SK-N-SH (cell line): ENCODE results near the gene CTBP1. TPM values are rescaled to one million over a fixed set of nuclear protein-coding genes. Genes with fewer than 3 reads are reported as not detected.
A peak's percentile ranks its signal among the peaks of the same experiment; 100 is the strongest.

ENCODE experiments used
- CTCF ChIA-PET: fragments of 300-600, 350-600 bp; formaldehyde crosslinking; extraction: SDS; loops from one replicate; lab custom pipeline; 2021; lab: Yijun Ruan, JAX
- POLR2A ChIA-PET: fragments of 350-600 bp; sonication (Branson Sonifier 250); formaldehyde crosslinking; extraction: SDS; loops from one replicate; lab custom pipeline; 2020; ENCODE audit warnings: antibody characterized with exemption, inconsistent platforms; lab: Yijun Ruan, JAX
- DNase-seq: peaks from one replicate; pipeline ENCODE4 v3.0.0; 2012
- H2AFZ ChIP-seq: fragments of 200-600 bp; sonication (generic); 2 replicates; pipeline ENCODE4 v1.8.1; 2016; ENCODE audit warnings: antibody characterized with exemption, mild to moderate bottlenecking, low read depth
- H3F3A ChIP-seq: fragments of 200-600 bp; sonication (generic); replicated peaks from 2 replicates; pipeline ENCODE3; 2016; ENCODE audit warnings: antibody characterized with exemption, mild to moderate bottlenecking; ENCODE audit not compliant: insufficient read depth
- H3K27ac ChIP-seq, 2 experiments: fragments of 200-500 bp in 1 of 2; fragments of 200-600 bp in 1 of 2; sonication (Bioruptor generic) in 1 of 2; sonication (generic), shearing (Covaris generic) in 1 of 2; 2 replicates each; pipeline versions ENCODE4 v1.5.1 to v1.6.1; 2014 to 2016; ENCODE audit warnings: low read depth in 2 of 2, inconsistent platforms in 1 of 2, low read length in 1 of 2, mild to moderate bottlenecking in 1 of 2, mixed read lengths in 1 of 2
- H3K27me3 ChIP-seq: fragments of 200-600 bp; sonication (generic), shearing (Covaris generic); 2 replicates; pipeline ENCODE4 v1.6.1; 2016; ENCODE audit warnings: mixed run types; ENCODE audit not compliant: insufficient read depth
- H3K36me3 ChIP-seq, 2 experiments: fragments of 200-500 bp in 1 of 2; fragments of 200-600 bp in 1 of 2; sonication (Bioruptor generic) in 1 of 2; sonication (generic) in 1 of 2; replicated peaks in 1 of 2; 2 replicates each; pipeline versions ENCODE3 to v1.5.1; 2014 to 2016; ENCODE audit warnings: low read length in 1 of 2, mild to moderate bottlenecking in 1 of 2; ENCODE audit not compliant: insufficient read depth in 2 of 2, control insufficient read depth in 1 of 2
- H3K4me1 ChIP-seq, 2 experiments: fragments of 200-500 bp in 1 of 2; fragments of 200-600 bp in 1 of 2; sonication (Bioruptor generic) in 1 of 2; sonication (generic), shearing (Covaris generic) in 1 of 2; 2 replicates each; pipeline versions ENCODE4 v1.5.1 to v1.6.1; 2014 to 2016; ENCODE audit warnings: low read depth in 1 of 2, low read length in 1 of 2, mixed run types in 1 of 2; ENCODE audit not compliant: insufficient read depth in 2 of 2, control insufficient read depth in 1 of 2
- H3K4me2 ChIP-seq: fragments of 200-600 bp; sonication (generic), shearing (Covaris generic); 2 replicates; pipeline ENCODE4 v1.6.1; 2017; ENCODE audit warnings: mixed run types
- H3K4me3 ChIP-seq, 2 experiments: fragments of 200-500 bp in 1 of 2; fragments of 200-600 bp in 1 of 2; sonication (Bioruptor generic) in 1 of 2; sonication (generic), shearing (Covaris generic) in 1 of 2; 2 replicates each; pipeline versions ENCODE4 v1.5.1 to v1.8.1; 2014 to 2016; ENCODE audit warnings: low read depth in 2 of 2, inconsistent platforms in 1 of 2, low read length in 1 of 2, mild to moderate bottlenecking in 1 of 2, mixed read lengths in 1 of 2, moderate library complexity in 1 of 2
- H3K79me2 ChIP-seq: fragments of 200-600 bp; sonication (generic); 2 replicates; pipeline ENCODE4 v1.8.1; 2017; ENCODE audit warnings: mild to moderate bottlenecking; ENCODE audit not compliant: insufficient read depth
- H3K9ac ChIP-seq: fragments of 200-600 bp; sonication (generic); 2 replicates; pipeline ENCODE4 v1.6.1; 2017; ENCODE audit warnings: mixed run types
- H3K9me2 ChIP-seq: fragments of 200-600 bp; sonication (generic); 2 replicates; pipeline ENCODE4 v1.6.1; 2017; ENCODE audit warnings: mixed run types
- H3K9me3 ChIP-seq: fragments of 200-600 bp; sonication (generic); 2 replicates; pipeline ENCODE4 v1.6.1; 2017; ENCODE audit warnings: mixed run types, mild to moderate bottlenecking, moderate library complexity
- H4K20me1 ChIP-seq: fragments of 200-600 bp; sonication (generic); 2 replicates; pipeline ENCODE4 v1.6.1; 2017; ENCODE audit warnings: mild to moderate bottlenecking, mixed run types; ENCODE audit not compliant: insufficient read depth
- ELF1 ChIP-seq: IDR thresholded peaks from 2 replicates; pipeline ENCODE4 v1.4.0; 2012
- EP300 ChIP-seq, 2 experiments: IDR thresholded peaks; 2 replicates each; pipeline versions ENCODE4 v1.4.0 to v1.6.1; 2012; ENCODE audit warnings: borderline replicate concordance in 1 of 2, low read depth in 1 of 2, low read length in 1 of 2
- EZH2phosphoT487 ChIP-seq: fragments of 200-600 bp; sonication (generic); IDR thresholded peaks from 2 replicates; pipeline ENCODE4 v1.6.1; 2017; ENCODE audit warnings: low read depth, mixed run types, mild to moderate bottlenecking, antibody characterized with exemption, moderate library complexity, borderline replicate concordance
- FOXJ3 ChIP-seq: sonication (generic); formaldehyde crosslinking; IDR thresholded peaks from 2 replicates; pipeline ENCODE4 v1.5.1; 2020; ENCODE audit warnings: mild to moderate bottlenecking, missing genetic modification reagents
- FOXM1 ChIP-seq: IDR thresholded peaks from 2 replicates; pipeline ENCODE4 v1.4.0; 2012; ENCODE audit warnings: low read depth, mild to moderate bottlenecking
- GATA2 ChIP-seq: sonication (generic); formaldehyde crosslinking; IDR thresholded peaks from 2 replicates; pipeline ENCODE4 v1.5.0; 2020; ENCODE audit warnings: mild to moderate bottlenecking, missing genetic modification reagents
- MAX ChIP-seq: IDR thresholded peaks from 2 replicates; pipeline ENCODE4 v1.4.0; 2012; ENCODE audit warnings: low read depth
- MXI1 ChIP-seq: IDR thresholded peaks from 2 replicates; pipeline ENCODE4 v1.6.1; 2012; ENCODE audit warnings: mild to moderate bottlenecking, low read depth, low read length, improper control_type of control experiment
- NFIC ChIP-seq: IDR thresholded peaks from 2 replicates; pipeline ENCODE4 v1.4.0; 2012; ENCODE audit warnings: borderline replicate concordance
- NRF1 ChIP-seq: IDR thresholded peaks from 2 replicates; pipeline ENCODE4 v1.6.1; 2012; ENCODE audit warnings: low read depth, mild to moderate bottlenecking, low read length
- PBX3 ChIP-seq: IDR thresholded peaks from 2 replicates; pipeline ENCODE4; 2012
- POLR2AphosphoS5 ChIP-seq: IDR thresholded peaks from 2 replicates; pipeline ENCODE4 v1.6.1; 2012; ENCODE audit warnings: low read depth, low read length
- RCOR1 ChIP-seq: fragments of 150-350 bp; IDR thresholded peaks from 2 replicates; pipeline ENCODE4 v1.6.1; 2017; ENCODE audit warnings: antibody characterized with exemption, low read length
- SIN3A ChIP-seq: IDR thresholded peaks from 2 replicates; pipeline ENCODE4 v1.6.1; 2012; ENCODE audit warnings: low read depth, mild to moderate bottlenecking, low read length, moderate library complexity, borderline replicate concordance
- TCF12 ChIP-seq: IDR thresholded peaks from 2 replicates; pipeline ENCODE4 v1.4.0; 2012
- USF1 ChIP-seq: IDR thresholded peaks from 2 replicates; pipeline ENCODE4 v1.4.0; 2012; ENCODE audit warnings: low read depth, borderline replicate concordance
- WGBS: methylation state at CpG from one replicate; pipeline ENCODE4 v1.1.6; 2017; ENCODE audit warnings: low lambda C conversion rate; 5-methylcytosine and 5-hydroxymethylcytosine counted together
- polyA plus RNA-seq, 3 experiments: library from polyadenylated mRNA; depleted of rRNA; stranded (reverse); fragments of >200 nt; gene quantifications; 2 replicates each; pipeline ENCODE4 v1.2.3, GENCODE V29; 2012
- TF ChIP-seq, protein P1 (sequence below): IDR thresholded peaks from 2 replicates; pipeline ENCODE4 v1.4.0; 2012; ENCODE audit warnings: low read depth, borderline replicate concordance
- TF ChIP-seq, protein P2 (sequence below): fragments of 200-600 bp; sonication (generic); IDR thresholded peaks from 2 replicates; pipeline ENCODE4 v1.6.1; 2017; ENCODE audit warnings: antibody characterized with exemption, mild to moderate bottlenecking, moderate library complexity
- TF ChIP-seq, protein P3 (sequence below): IDR thresholded peaks from 2 replicates; pipeline ENCODE4 v1.6.1; 2012; ENCODE audit warnings: mild to moderate bottlenecking, low read depth, low read length, moderate library complexity
- TF ChIP-seq, protein P4 (sequence below): fragments of 150-350 bp; IDR thresholded peaks from 2 replicates; pipeline ENCODE4 v1.6.1; 2017; ENCODE audit warnings: antibody characterized with exemption, low read length, low read depth, borderline replicate concordance

CTBP1 gene
- polyA plus RNA-seq (2012; rRNA removed), result 158 and 183 TPM in 2 replicates
- polyA plus RNA-seq (2012; cell fraction: cytosol; rRNA removed), result 73.8 and 122 TPM in 2 replicates
- 419 and 467 TPM in 2 replicates for polyA plus RNA-seq (2012; cell fraction: nucleus; rRNA removed)

GRCh38 chr4:1248245-1249147, at the start of gene CTBP1:
Gene CTBP1, minus strand, starts transcription at chr4:1249130. Its CDS starts 7,799 bp downstream, at chr4:1241331.
- Histone ChIP-seq H3K27ac (peak within 1 kb of the TSS; percentile 76 to 95), H3K36me3 (peaks cover 8 to 20% of the 10 kb centered on the region in 2 experiments), H3K9ac (peak within 1 kb of the TSS; percentile 93), H3F3A (no peaks in the 10 kb centered on the region), H4K20me1 (peaks cover 39% of the 10 kb centered on the region), H3K27me3 (no peaks in the 10 kb centered on the region), H3K9me2 (no peaks in the 10 kb centered on the region), H3K79me2 (peaks cover 56% of the 10 kb centered on the region), H3K9me3 (peaks cover 3% of the 10 kb centered on the region; the same call in 1 of the 2 replicates), H3K4me2 (peak within 1 kb of the TSS; percentile 98), H3K4me1 (peaks cover 10 to 36% of the 10 kb centered on the region in 2 experiments; a peak in 3 of 4 replicates), H3K4me3 (peak within 1 kb of the TSS; percentile 83 to 91), H2AFZ (peak within 1 kb of the TSS; percentile 84)
- 0% methylated on average over 8 of the region's 163 CpGs for whole genome bisulfite sequencing
- ChIA-PET CTCF (interaction anchor here (0.9 to 3.8 kb wide), 6 partner anchors 14 to 381 kb away, joined by 3 to 14 read pairs (median 4); no protein-coding TSS in a partner anchor), POLR2A (interaction anchor here (0.6 to 2.8 kb wide), 4 partner anchors 15 to 622 kb away, joined by 3 to 15 read pairs (median 6); partner anchors contain the start of genes NSD2 and UVSSA)
- peak; percentile 100 for DNase-seq
- TF ChIP-seq TCF12, result no peak
- TF ChIP-seq, protein P1, sequence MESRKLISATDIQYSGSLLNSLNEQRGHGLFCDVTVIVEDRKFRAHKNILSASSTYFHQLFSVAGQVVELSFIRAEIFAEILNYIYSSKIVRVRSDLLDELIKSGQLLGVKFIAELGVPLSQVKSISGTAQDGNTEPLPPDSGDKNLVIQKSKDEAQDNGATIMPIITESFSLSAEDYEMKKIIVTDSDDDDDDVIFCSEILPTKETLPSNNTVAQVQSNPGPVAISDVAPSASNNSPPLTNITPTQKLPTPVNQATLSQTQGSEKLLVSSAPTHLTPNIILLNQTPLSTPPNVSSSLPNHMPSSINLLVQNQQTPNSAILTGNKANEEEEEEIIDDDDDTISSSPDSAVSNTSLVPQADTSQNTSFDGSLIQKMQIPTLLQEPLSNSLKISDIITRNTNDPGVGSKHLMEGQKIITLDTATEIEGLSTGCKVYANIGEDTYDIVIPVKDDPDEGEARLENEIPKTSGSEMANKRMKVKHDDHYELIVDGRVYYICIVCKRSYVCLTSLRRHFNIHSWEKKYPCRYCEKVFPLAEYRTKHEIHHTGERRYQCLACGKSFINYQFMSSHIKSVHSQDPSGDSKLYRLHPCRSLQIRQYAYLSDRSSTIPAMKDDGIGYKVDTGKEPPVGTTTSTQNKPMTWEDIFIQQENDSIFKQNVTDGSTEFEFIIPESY, result no peak
- TF ChIP-seq NRF1, result peak; percentile 89
- TF ChIP-seq MXI1, result no peak
- TF ChIP-seq RCOR1, result no peak
- TF ChIP-seq USF1, result no peak
- no peak for TF ChIP-seq FOXM1
- peak; percentile 7; the same call in 1 of the 2 replicates for TF ChIP-seq MAX
- TF ChIP-seq GATA2 (CRISPR knock-in tag), result no peak
- peak; percentile 18; the same call in 1 of the 2 replicates for TF ChIP-seq POLR2AphosphoS5
- TF ChIP-seq EP300 (IDR thresholded peaks at IDR 0.05; ENCODE audit: borderline replicate concordance in 1 of 2, low read depth in 1 of 2, low read length in 1 of 2), result no peak
- TF ChIP-seq, protein P2, sequence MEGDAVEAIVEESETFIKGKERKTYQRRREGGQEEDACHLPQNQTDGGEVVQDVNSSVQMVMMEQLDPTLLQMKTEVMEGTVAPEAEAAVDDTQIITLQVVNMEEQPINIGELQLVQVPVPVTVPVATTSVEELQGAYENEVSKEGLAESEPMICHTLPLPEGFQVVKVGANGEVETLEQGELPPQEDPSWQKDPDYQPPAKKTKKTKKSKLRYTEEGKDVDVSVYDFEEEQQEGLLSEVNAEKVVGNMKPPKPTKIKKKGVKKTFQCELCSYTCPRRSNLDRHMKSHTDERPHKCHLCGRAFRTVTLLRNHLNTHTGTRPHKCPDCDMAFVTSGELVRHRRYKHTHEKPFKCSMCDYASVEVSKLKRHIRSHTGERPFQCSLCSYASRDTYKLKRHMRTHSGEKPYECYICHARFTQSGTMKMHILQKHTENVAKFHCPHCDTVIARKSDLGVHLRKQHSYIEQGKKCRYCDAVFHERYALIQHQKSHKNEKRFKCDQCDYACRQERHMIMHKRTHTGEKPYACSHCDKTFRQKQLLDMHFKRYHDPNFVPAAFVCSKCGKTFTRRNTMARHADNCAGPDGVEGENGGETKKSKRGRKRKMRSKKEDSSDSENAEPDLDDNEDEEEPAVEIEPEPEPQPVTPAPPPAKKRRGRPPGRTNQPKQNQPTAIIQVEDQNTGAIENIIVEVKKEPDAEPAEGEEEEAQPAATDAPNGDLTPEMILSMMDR, result no peak
- TF ChIP-seq ELF1, result no peak
- TF ChIP-seq PBX3, result no peak
- TF ChIP-seq SIN3A, result no peak; the same call in 1 of the 2 replicates
- TF ChIP-seq EZH2phosphoT487, result no peak
- TF ChIP-seq, protein P3, sequence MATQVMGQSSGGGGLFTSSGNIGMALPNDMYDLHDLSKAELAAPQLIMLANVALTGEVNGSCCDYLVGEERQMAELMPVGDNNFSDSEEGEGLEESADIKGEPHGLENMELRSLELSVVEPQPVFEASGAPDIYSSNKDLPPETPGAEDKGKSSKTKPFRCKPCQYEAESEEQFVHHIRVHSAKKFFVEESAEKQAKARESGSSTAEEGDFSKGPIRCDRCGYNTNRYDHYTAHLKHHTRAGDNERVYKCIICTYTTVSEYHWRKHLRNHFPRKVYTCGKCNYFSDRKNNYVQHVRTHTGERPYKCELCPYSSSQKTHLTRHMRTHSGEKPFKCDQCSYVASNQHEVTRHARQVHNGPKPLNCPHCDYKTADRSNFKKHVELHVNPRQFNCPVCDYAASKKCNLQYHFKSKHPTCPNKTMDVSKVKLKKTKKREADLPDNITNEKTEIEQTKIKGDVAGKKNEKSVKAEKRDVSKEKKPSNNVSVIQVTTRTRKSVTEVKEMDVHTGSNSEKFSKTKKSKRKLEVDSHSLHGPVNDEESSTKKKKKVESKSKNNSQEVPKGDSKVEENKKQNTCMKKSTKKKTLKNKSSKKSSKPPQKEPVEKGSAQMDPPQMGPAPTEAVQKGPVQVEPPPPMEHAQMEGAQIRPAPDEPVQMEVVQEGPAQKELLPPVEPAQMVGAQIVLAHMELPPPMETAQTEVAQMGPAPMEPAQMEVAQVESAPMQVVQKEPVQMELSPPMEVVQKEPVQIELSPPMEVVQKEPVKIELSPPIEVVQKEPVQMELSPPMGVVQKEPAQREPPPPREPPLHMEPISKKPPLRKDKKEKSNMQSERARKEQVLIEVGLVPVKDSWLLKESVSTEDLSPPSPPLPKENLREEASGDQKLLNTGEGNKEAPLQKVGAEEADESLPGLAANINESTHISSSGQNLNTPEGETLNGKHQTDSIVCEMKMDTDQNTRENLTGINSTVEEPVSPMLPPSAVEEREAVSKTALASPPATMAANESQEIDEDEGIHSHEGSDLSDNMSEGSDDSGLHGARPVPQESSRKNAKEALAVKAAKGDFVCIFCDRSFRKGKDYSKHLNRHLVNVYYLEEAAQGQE, result no peak
- TF ChIP-seq, protein P4, sequence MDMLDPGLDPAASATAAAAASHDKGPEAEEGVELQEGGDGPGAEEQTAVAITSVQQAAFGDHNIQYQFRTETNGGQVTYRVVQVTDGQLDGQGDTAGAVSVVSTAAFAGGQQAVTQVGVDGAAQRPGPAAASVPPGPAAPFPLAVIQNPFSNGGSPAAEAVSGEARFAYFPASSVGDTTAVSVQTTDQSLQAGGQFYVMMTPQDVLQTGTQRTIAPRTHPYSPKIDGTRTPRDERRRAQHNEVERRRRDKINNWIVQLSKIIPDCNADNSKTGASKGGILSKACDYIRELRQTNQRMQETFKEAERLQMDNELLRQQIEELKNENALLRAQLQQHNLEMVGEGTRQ, result no peak
- no peak for TF ChIP-seq FOXJ3 (CRISPR knock-in tag)
- no peak for TF ChIP-seq NFIC
